ENCODE results near the gene CLINT1. TPM values are rescaled to one million over a fixed set of nuclear protein-coding genes. Genes with fewer than 3 reads are reported as not detected.

The CLINT1 gene
- total RNA-seq, 1 experiment from 2014 or later: 79.6 TPM

DNA sequence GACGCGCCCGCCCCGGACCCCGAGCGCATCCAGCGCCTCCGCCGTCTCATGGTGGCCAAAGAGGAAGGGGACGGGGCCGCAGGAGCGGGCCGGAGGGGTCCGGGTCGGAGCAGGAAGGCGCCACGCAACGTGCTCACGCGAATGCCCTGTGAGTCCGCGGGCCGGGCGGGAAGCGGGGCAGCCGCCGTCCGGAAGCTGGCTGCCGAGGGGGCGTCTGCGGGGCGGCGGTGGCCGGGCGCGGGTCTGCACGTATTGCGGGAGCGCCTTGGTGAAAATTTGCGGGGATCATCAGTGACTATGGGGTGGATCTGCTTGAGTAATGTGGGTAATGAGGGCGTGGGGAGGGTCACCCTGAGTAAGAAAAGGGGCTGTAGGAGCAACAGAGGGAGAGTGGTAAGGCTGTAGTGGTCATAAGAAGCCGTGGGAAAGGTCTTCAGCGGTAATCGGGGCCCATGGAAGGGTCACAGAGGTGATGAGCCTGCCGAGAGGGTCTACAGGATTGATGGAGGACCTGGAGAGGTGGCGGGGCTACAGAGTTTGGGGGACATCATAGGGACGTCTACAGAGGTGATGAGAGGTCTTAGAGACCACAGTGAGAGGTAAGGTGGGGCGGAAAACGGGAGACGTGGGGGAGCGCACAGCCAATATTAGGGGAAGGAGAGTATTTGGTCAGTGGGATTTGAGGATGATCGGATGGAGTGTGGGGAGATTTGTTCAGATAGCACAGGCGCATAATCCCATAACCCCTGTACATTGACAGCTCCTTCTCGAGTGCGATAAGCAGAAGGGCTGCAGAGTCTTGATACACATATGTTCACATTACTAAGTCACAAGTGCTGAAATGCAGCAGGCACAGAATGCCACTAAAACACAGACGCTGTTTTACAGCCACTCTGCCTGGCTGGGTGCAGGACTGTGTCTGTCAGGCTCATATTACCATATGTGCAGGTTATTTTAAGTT, 114.6 kb downstream of the CLINT1 start:
- TF ChIP-seq, protein P1, sequence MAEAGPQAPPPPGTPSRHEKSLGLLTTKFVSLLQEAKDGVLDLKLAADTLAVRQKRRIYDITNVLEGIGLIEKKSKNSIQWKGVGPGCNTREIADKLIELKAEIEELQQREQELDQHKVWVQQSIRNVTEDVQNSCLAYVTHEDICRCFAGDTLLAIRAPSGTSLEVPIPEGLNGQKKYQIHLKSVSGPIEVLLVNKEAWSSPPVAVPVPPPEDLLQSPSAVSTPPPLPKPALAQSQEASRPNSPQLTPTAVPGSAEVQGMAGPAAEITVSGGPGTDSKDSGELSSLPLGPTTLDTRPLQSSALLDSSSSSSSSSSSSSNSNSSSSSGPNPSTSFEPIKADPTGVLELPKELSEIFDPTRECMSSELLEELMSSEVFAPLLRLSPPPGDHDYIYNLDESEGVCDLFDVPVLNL (CRISPR knock-in tag; IDR thresholded peaks at IDR 0.05; ENCODE audit: borderline replicate concordance, low read depth): 0 out of 2 replicates have a peak, but pooled peaks have one; percentile 48
- no peak for TF ChIP-seq ZBTB21 (CRISPR knock-in tag; IDR thresholded peaks at IDR 0.05; ENCODE audit: borderline replicate concordance)
- Mint-ChIP-seq H3K27ac (no peak overlapping the region), H3K36me3 (peaks cover 8% of the 10 kb centered on the region; the same call in 1 of the 2 replicates), H3K27me3 (ENCODE audit: low read depth) (peaks cover 20% of the 10 kb centered on the region), H3K4me3 (peak overlapping the region; percentile 93), H3K4me1 (peaks cover 12% of the 10 kb centered on the region), H3K9me3 (no peaks in the 10 kb centered on the region)
- ChIA-PET CTCF (interaction anchor here (0.7 to 4.1 kb wide), 44 partner anchors 9 to 1362 kb away, joined by 3 to 45 read pairs (median 5); partner anchors contain the start of genes C5orf52, MED7, SOX30 and THG1L), POLR2A (interaction anchor here (0.6 to 1.0 kb wide), 2 partner anchors 13 to 664 kb away, joined by 3 read pairs; partner anchors contain the start of gene THG1L)
- DNase-seq (ENCODE audit: low spot score) (peak; percentile 24), ATAC-seq (no peak; the same call in none of the 2 replicates)

DNA sequence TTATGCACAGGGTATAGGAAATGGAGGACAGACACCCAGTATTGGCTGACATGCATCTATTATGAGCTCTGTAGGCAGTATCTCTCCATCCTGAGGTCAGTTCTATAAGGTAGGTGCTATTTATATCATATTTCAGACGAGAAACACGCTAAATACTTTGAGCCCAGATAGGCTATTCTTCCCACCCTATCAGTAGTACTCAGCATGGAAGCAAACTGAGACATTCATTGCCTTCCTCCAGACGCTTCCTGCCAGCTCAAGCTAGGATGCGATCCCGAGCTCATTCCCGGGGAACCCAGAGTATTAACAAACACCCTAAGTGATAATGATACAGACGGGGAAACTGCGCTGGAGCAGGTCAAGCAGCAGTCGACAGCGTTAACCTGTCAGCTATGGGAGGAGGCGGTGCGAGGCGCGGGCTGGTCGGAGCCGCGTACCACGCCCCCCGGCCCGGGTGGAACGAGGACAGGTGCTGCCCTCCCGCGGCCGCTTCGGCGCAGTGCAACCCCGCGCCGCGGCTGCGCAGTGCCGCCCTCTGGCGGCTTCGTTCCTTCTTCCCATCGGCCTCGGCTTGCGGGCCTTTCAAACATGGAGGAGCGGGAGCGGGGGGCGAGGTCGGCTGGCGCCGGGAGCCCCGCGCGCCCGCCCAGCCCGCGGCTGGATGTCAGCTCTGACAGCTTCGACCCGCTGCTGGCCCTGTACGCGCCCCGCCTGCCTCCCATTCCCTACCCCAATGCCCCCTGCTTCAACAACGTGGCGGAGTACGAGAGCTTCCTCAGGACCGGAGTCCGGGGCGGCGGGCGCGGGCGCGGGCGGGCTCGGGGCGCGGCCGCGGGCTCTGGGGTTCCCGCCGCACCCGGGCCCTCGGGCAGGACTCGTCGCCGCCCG, 115.5 kb downstream of the CLINT1 start, which contains the start of gene LSM11:
Gene LSM11 (plus strand): TSS at position 550 of the 888 bp plus-strand sequence. CDS start 39 bp downstream, at position 589.
- peak; percentile 93 for ATAC-seq
- Mint-ChIP-seq H3K9me3 (no peaks in the 10 kb centered on the region), H3K27ac (no peak within 1 kb of the TSS), H3K27me3 (ENCODE audit: low read depth) (peaks cover 20% of the 10 kb centered on the region), H3K4me3 (peak within 1 kb of the TSS; percentile 93), H3K4me1 (peaks cover 12% of the 10 kb centered on the region), H3K36me3 (peaks cover 14% of the 10 kb centered on the region)
- ChIA-PET POLR2A (interaction anchor here (0.6 to 1.0 kb wide), 2 partner anchors 12 to 664 kb away, joined by 3 read pairs; partner anchors contain the start of gene THG1L), CTCF (interaction anchor here (0.5 to 4.1 kb wide), 72 partner anchors 9 to 1363 kb away, joined by 3 to 45 read pairs (median 4); partner anchors contain the start of genes C5orf52, MED7, NIPAL4 and SOX30)
- peak; percentile 90 for DNase-seq (ENCODE audit: low spot score)
- TF ChIP-seq, protein P1 (CRISPR knock-in tag; IDR thresholded peaks at IDR 0.05; ENCODE audit: borderline replicate concordance, low read depth): no peak
- TF ChIP-seq RELA (CRISPR knock-in tag; IDR thresholded peaks at IDR 0.05; ENCODE audit: borderline replicate concordance) (no peak), HMGA2 (CRISPR knock-in tag; IDR thresholded peaks at IDR 0.05) (no peak), TEAD1 (CRISPR knock-in tag; IDR thresholded peaks at IDR 0.05) (peak; percentile 39; the same call in 1 of the 2 replicates), ESRRA (CRISPR knock-in tag; IDR thresholded peaks at IDR 0.05; ENCODE audit: borderline replicate concordance) (0 out of 2 replicates have a peak, but pooled peaks have one; percentile 30), PRRX2 (CRISPR knock-in tag; IDR thresholded peaks at IDR 0.05) (0 out of 2 replicates have a peak, but pooled peaks have one; percentile 35), ZNF416 (CRISPR knock-in tag; IDR thresholded peaks at IDR 0.05) (peak; percentile 6; the same call in 1 of the 2 replicates), GABPB1 (CRISPR knock-in tag; IDR thresholded peaks at IDR 0.05) (peak; percentile 55), MXD4 (CRISPR knock-in tag; IDR thresholded peaks at IDR 0.05; ENCODE audit: borderline replicate concordance) (no peak), ZNF396 (CRISPR knock-in tag; IDR thresholded peaks at IDR 0.05; ENCODE audit: borderline replicate concordance) (no peak), OVOL2 (CRISPR knock-in tag; IDR thresholded peaks at IDR 0.05; ENCODE audit: borderline replicate concordance) (no peak), ZNF425 (CRISPR knock-in tag; conservative IDR thresholded peaks at IDR 0.05) (no peak), ELF4 (CRISPR knock-in tag; IDR thresholded peaks at IDR 0.05; ENCODE audit: low read depth) (no peak)
- TF ChIP-seq, protein P2, sequence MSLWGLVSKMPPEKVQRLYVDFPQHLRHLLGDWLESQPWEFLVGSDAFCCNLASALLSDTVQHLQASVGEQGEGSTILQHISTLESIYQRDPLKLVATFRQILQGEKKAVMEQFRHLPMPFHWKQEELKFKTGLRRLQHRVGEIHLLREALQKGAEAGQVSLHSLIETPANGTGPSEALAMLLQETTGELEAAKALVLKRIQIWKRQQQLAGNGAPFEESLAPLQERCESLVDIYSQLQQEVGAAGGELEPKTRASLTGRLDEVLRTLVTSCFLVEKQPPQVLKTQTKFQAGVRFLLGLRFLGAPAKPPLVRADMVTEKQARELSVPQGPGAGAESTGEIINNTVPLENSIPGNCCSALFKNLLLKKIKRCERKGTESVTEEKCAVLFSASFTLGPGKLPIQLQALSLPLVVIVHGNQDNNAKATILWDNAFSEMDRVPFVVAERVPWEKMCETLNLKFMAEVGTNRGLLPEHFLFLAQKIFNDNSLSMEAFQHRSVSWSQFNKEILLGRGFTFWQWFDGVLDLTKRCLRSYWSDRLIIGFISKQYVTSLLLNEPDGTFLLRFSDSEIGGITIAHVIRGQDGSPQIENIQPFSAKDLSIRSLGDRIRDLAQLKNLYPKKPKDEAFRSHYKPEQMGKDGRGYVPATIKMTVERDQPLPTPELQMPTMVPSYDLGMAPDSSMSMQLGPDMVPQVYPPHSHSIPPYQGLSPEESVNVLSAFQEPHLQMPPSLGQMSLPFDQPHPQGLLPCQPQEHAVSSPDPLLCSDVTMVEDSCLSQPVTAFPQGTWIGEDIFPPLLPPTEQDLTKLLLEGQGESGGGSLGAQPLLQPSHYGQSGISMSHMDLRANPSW (CRISPR knock-in tag; conservative IDR thresholded peaks at IDR 0.05; ENCODE audit: low read depth): no peak
- TF ChIP-seq, protein P3, sequence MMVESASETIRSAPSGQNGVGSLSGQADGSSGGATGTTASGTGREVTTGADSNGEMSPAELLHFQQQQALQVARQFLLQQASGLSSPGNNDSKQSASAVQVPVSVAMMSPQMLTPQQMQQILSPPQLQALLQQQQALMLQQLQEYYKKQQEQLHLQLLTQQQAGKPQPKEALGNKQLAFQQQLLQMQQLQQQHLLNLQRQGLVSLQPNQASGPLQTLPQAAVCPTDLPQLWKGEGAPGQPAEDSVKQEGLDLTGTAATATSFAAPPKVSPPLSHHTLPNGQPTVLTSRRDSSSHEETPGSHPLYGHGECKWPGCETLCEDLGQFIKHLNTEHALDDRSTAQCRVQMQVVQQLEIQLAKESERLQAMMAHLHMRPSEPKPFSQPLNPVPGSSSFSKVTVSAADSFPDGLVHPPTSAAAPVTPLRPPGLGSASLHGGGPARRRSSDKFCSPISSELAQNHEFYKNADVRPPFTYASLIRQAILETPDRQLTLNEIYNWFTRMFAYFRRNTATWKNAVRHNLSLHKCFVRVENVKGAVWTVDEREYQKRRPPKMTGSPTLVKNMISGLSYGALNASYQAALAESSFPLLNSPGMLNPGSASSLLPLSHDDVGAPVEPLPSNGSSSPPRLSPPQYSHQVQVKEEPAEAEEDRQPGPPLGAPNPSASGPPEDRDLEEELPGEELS (CRISPR knock-in tag; IDR thresholded peaks at IDR 0.05): 0 out of 2 replicates have a peak, but pooled peaks have one; percentile 27

Measured in WTC11 (cell line).